NOMO-1 treated with DMSO at 0.1 percent for 48 hours (cell line): ENCODE measurements around the gene GDF2.

Source experiments
- DNase-seq: peaks from one replicate; lab custom pipeline; 2025; ENCODE audit not compliant: unreplicated experiment; lab: John Stamatoyannopoulos, UW

GDF2 gene

DNA sequence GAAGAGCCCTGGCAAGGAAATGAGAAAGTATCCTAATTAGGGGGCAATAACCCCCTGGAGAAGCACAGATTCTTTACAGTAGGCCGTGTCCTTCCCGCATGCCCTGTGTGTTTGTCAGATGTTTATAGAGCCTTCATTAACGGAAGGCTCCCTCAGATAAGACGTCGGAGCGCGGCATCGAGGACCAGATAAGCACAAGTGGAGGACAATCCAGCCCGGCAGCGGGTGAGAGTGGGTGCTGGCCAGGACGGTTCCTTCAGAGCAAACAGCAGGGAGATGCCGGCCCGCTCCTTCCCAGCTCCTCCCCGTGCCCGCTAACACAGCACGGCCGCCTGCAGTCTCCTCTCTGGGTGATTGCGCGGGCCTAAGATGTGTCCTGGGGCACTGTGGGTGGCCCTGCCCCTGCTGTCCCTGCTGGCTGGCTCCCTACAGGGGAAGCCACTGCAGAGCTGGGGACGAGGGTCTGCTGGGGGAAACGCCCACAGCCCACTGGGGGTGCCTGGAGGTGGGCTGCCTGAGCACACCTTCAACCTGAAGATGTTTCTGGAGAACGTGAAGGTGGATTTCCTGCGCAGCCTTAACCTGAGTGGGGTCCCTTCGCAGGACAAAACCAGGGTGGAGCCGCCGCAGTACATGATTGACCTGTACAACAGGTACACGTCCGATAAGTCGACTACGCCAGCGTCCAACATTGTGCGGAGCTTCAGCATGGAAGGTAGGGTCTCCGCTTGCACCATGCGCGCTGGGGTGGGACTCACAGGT lies at the start of gene GDF2:
Gene GDF2 (plus strand): TSS at position 155 of the 762 bp plus-strand sequence. CDS start 215 bp downstream, at position 370.
- DNase-seq, result no peak

- no peak for DNase-seq
These were observed 46.2 kb upstream of the GDF2 start for GRCh38 chr10:47276071-47276470.

- DNase-seq, result no peak
These were observed 45.5 kb upstream of the GDF2 start for GRCh38 chr10:47276576-47277351.

DNA sequence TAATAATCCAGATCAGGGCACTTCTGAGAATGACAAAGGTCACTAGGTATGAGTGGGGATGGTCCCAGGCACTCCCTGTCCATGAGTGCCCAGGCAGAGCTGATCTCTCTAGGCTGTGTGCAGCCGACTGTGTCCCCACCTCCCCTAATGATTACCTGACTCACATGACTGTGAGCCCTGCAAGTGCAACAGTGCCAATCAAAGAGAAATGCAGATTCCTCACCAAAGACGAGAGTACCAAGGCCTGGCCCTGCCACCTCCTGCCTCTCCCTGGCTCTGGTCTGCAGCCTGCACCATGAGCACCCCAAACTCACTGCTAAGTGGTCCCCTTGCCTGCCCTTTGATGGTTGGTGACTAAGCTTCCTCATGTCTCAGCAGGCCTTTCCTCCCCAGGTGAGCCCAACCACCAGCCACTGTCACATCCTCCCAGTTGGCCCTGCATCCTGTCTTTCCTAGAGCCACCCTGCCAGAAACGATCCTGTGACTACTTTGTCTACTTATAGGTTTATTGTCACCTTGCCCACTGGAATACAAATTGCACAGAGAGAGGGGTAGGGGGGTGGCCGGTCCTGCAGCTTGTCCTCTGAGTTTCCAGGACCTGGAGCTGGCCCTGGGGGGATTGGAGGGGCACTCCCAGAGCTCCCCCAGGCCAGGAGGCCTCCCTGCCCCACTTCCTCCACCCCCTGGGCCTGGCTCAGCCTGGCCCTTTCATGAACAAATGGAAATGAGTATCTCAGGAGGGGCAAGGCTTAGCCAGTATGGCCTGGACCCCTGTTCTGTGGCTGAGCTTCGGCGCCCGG lies 44.7 kb upstream of the GDF2 start:
- no peak for DNase-seq

DNA sequence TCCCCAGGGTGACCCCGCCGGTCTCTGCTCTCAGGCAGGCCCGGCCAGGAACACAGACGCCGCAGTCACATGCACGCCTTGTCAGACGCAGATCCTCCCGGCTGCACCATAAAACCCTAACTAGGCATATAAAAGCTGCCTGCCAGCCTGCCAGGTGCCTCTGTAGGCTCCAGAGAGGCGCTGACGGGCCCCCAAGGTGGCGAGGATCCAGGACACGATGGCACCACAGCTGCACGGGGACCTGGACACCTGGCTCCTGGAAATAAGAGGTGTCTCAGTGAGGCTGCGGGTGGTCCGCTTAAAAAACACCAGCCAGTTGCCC lies 44.1 kb upstream of the GDF2 start:
- DNase-seq, result no peak

GRCh38 chr10:47278720-47279119 lies 43.5 kb upstream of the GDF2 start:
- no peak for DNase-seq

DNA sequence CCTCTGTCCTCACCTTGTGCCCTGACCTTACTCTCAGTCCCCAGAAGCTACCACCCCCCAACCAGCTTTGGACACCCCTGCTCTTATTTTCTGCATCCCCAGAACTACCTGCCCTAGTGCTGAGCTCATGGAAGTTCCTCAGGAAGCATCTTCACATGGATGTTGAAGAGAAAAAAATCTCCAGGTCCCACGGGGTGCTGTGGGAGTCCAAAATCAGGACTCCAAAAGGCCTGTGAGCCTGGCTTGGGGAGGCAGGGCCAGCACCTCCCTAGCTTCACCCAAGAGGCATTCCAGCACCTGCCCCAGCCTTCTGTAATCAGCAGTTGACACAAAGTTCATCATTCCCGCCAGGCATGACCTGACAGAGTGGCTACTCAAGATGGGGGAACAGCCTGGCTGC lies 43.0 kb upstream of the GDF2 start:
- DNase-seq, result no peak

DNA sequence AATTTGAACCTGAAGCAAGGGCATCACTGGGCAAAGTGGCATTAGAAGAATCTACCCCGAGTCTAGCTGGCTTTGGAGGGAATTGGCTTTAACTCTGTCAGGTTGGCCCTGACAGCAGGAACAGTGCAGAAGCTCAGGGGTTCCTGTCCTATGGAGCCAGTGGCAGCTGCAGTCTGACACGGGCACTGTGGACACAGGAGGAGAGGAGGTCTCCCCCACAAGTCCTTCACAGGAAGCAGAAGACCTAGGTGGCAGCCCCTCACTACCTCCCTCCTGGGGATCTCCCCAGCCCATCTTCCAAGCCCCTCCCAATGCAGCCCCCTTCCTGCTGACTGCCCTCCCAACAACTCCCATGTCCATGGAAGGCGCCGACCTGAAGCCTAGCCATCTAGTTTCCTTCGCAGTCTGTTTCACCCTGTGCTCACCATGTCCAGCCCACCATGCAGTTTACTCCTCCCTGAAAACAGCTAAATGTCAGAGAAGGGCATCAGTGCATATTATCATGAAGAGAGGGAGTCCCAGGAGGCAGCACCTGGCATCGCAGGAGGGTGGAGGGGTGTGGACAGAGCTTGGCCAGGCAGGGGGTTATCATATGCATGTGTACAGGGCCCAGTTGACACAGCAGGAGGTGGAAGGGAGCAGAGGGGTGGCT lies 40.1 kb upstream of the GDF2 start:
- no peak for DNase-seq

DNA sequence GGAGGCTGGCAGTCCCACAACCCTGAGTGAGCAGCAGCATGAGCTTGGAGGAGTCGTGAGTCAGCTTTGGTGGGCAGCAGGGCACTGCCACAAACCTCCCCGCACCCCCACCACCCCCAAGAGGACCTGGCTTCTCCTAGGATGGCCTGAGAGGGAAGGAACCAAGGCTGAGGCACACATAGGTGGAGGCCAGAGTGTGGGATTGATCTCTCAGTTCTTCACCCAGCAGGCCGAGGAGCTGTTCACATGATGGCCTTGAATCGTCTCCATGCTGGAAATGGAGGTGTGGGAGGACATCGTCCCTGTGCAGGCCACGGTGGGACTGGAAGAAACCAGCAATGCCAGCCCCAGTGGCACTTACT lies 39.6 kb upstream of the GDF2 start:
- DNase-seq, result no peak

DNA sequence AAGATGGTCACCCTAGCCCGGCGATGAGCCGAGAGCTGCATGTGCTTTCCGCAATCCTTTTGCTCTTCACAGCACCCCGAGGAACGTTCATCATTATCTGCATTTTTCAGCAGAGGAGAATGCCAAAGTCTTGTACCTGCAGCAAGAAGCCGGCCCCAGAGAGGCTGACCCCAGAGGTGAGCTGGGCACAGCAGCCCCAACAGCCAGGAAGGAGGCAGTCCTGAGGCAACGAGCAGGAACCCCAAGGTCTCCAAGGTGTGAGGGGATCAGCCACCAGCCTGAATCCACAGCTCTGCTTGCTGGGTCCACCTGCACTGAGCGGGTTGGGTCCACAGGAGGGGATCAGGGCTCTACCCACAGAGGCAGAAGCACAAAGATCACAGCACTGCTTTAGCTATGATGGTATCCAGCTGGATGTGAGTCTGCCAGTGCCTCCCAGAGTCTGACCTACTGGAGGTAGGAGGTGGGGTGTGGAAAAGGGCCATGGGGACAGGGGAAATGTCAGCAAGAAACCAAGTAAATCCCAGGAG lies 39.1 kb upstream of the GDF2 start:
- no peak for DNase-seq

GRCh38 chr10:47283848-47284247 lies 38.4 kb upstream of the GDF2 start:
- DNase-seq, result no peak

DNA sequence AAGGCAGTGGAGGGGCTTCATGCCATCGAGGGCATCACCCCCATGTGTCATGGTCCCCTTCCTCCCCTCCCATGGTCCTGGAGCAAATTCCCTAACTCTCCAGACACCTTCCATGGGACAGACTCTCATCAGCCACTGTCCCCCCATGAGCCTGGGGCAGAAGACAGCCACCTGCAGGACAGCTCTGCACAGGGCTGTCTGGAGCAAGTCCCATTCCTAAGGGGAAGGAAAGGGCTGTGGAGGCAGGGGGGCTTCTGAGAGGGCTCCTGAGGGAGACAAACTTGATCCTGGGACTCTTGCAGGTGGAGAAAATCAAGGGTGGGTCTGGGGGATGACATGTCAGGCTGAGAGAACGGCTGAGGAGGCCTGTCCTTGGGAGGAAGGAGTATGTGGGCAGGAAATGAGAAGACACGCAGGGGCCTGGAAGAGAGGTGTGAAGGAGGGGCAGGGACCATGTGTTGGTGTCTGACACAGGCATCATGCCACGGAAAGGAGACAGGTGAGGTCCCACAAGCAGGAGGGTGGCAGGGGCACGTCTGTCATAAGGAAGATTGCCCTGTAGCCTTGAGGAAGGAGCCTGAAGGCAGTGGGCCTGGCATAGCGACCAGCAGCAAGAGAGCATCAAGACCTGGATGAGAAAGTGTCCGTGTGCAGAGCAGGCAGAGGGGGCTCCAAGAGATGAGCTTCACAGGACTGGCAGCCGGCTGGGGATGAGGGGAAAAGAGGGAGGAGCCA lies 36.7 kb upstream of the GDF2 start:
- DNase-seq, result no peak

DNA sequence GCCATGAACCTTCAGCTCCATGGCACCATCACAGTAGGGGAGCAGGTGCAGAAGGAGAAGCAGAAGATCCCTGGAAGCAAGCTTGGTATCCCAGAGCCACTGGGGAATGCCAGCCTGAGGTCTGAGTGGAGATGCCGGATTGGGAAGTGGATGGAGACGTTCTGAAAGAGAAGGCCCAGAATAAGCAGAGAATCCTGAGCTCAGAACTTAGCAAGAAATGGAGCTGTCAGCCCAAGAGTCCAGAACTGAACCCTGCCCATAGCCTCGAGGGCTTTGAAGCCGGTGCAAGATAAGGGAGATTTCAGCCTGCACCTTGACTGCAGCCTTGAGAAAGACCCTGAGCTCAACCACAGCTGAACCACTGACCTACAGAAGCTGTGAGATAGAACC lies 36.1 kb upstream of the GDF2 start:
- DNase-seq, result no peak

- no peak for DNase-seq
These were observed 35.5 kb upstream of the GDF2 start for GRCh38 chr10:47286591-47287315.

DNA sequence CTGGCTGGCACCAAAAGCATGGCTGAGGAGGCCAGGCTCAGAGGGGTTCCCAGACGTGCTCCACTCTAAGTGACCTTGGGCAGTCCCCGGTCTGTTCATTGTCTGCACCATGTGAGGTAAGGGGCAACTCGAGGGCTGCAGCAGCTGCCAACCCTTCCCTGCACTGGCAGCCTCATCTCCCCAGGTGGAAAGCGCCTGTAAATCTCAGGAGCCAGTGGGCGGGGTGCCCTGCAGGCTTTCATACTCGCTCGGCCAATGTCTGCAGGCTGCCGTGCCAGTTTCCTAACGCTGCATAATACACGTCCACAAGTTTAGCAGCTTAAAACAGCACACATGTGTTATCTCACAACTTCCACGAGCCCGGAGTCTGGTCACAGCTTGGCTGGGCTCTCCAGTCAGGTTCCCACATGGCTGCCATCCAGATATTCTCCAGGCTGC lies 34.9 kb upstream of the GDF2 start:
- no peak for DNase-seq

DNA sequence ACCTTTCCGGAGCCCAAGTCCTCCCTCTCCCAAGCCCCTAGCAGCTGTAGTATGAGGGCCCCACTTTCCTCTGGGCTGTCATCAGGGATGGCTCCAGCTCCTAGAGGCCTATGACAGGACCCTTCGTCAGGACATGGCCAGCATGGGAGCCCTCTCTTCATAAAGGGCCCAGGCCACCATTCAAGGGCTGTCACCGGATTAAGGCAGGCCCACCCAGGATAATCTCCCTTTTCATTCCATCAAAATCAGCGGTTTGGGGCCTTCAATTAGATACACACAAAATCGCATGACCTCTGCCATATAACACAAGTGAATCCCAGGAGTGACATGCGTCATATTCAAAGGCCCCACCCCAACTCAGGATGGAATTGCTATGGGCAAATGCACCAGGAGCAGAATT lies 34.4 kb upstream of the GDF2 start:
- no peak for DNase-seq

- no peak for DNase-seq
These were observed 34.0 kb upstream of the GDF2 start for GRCh38 chr10:47288236-47288635.

DNA sequence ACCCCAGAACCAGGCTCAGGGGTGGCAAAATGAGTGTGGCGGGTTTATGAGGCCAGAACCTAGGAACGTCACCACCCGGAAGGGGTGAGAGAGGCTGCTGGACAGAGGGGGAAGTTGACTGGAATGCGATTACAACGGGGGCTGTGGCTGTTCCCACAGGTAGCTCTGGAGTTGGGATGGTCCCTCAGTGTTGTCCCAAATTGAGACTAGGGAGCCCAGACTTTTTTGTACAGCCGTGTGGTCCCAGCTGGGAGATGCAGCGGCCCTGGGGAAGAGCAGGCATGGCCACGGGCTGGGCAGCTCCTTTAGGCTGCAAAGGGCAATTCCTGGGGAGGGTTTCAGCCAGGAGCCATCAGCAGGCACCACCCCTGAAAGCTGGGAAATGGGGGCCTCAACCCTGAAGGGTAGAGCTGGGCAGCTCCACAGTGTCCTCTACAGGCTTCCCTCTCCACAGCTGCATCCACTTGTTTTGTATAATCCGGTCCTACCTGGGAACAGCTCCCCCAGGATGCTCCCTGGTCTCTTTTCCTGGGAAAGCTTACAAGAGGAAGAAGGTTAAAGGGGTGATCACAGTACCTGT lies 33.2 kb upstream of the GDF2 start:
- no peak for DNase-seq

DNA sequence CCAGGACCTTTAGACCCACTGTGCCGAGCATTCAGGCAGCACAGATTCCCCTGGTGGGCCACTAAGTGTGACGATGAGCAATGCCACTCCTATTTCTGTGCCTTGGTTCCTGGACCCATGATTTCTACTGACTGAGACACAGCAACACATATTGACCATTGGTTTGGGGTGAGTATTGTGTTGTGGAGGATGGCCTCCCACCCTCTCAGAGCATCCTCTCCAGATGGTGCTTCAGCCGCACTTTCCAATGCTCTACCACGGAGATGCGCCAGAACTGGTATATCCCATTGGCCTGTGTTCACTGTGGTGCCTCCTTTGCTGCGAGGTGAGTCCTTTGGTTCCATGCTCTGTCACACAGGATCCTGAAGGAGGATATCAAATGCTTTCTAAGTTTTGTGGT lies 32.3 kb upstream of the GDF2 start:
- no peak for DNase-seq
